Stimulated activated effector memory CD8-positive, alpha-beta T cell treated with anti-CD3 and anti-CD28 coated beads, Interleukin-12 subunit alpha, Interleukin-12 subunit beta, amount 100 ng/mL, for 72 hours (primary cell): Measurements from ENCODE around the gene PRDM16.

Source experiments
- ATAC-seq: fragments of 150-1000 bp; cut with Tn5 transposase; 2 replicates; pipeline ENCODE4 v1.10.0; 2021
- DNase-seq, 2 donors: peaks; one replicate each; pipeline ENCODE4 v3.0.0; 2021 to 2022; ENCODE audit warnings: low spot score in 2 of 2
- H3K27ac Mint-ChIP-seq: one replicate; pipeline ENCODE4 v1.8.0; 2022; ENCODE audit warnings: mild to moderate bottlenecking, mixed read lengths
- H3K36me3 Mint-ChIP-seq: one replicate; pipeline ENCODE4 v1.8.0; 2022; ENCODE audit warnings: mild to moderate bottlenecking, mixed read lengths
- H3K4me1 Mint-ChIP-seq: one replicate; pipeline ENCODE4 v1.8.0; 2022; ENCODE audit warnings: mixed read lengths
- H3K4me3 Mint-ChIP-seq: one replicate; pipeline ENCODE4 v1.8.0; 2022; ENCODE audit warnings: mild to moderate bottlenecking, mixed read lengths
- H3K9me3 Mint-ChIP-seq: one replicate; pipeline ENCODE4 v1.8.0; 2022; ENCODE audit warnings: mixed read lengths

Gene PRDM16

GRCh38 chr1:3067671-3068563 lies 1.1 kb upstream of the PRDM16 start:
- Mint-ChIP-seq H3K9me3 (no peaks in the 10 kb centered on the region), H3K4me3 (peak overlapping the region; percentile 56), H3K27ac (no peak overlapping the region), H3K4me1 (no peaks in the 10 kb centered on the region), H3K36me3 (no peaks in the 10 kb centered on the region)
- ATAC-seq (no peak), DNase-seq (no peak)

GRCh38 chr1:3069491-3070308 lies 697 bp downstream of the PRDM16 start:
- peak in 1 of 2 donors; percentile 53 for DNase-seq
- ATAC-seq, result no peak
- Mint-ChIP-seq H3K27ac (no peak overlapping the region), H3K36me3 (no peaks in the 10 kb centered on the region), H3K4me1 (no peaks in the 10 kb centered on the region), H3K4me3 (peak overlapping the region; percentile 56), H3K9me3 (no peaks in the 10 kb centered on the region)

- DNase-seq, result no peak
- no peak overlapping the region for H3K27ac Mint-ChIP-seq
- ATAC-seq, result no peak
- H3K36me3 Mint-ChIP-seq, result no peaks in the 10 kb centered on the region
- no peaks in the 10 kb centered on the region for H3K4me1 Mint-ChIP-seq
- H3K9me3 Mint-ChIP-seq, result no peaks in the 10 kb centered on the region
- no peak overlapping the region for H3K4me3 Mint-ChIP-seq
Observed at GRCh38 chr1:3070309-3070643, 1.3 kb downstream of the PRDM16 start.

GRCh38 chr1:3070644-3071564 lies 1.9 kb downstream of the PRDM16 start:
- Mint-ChIP-seq H3K4me1 (no peaks in the 10 kb centered on the region), H3K4me3 (no peak overlapping the region)
- no peak for ATAC-seq

GRCh38 chr1:3071565-3072390 lies 2.8 kb downstream of the PRDM16 start:
- Mint-ChIP-seq H3K27ac (no peak overlapping the region), H3K9me3 (no peaks in the 10 kb centered on the region), H3K4me3 (no peak overlapping the region), H3K4me1 (no peaks in the 10 kb centered on the region), H3K36me3 (no peaks in the 10 kb centered on the region)
- no peak for DNase-seq
- ATAC-seq, result no peak

More at GRCh38 chr1:3070644-3071564, 1.9 kb downstream of the PRDM16 start:
- Mint-ChIP-seq H3K9me3 (no peaks in the 10 kb centered on the region), H3K36me3 (no peaks in the 10 kb centered on the region), H3K27ac (no peak overlapping the region)
- DNase-seq, result no peak

- Mint-ChIP-seq H3K4me3 (no peak overlapping the region), H3K9me3 (no peaks in the 10 kb centered on the region), H3K27ac (no peak overlapping the region), H3K36me3 (no peaks in the 10 kb centered on the region), H3K4me1 (no peaks in the 10 kb centered on the region)
- ATAC-seq (no peak), DNase-seq (no peak)
Observed at GRCh38 chr1:3072391-3073185, 3.6 kb downstream of the PRDM16 start.

GRCh38 chr1:3073186-3073488 lies 4.1 kb downstream of the PRDM16 start:
- Mint-ChIP-seq H3K9me3 (no peaks in the 10 kb centered on the region), H3K27ac (no peak overlapping the region), H3K4me1 (no peaks in the 10 kb centered on the region), H3K36me3 (no peaks in the 10 kb centered on the region), H3K4me3 (no peak overlapping the region)
- no peak for DNase-seq
- no peak for ATAC-seq

- Mint-ChIP-seq H3K36me3 (no peaks in the 10 kb centered on the region), H3K27ac (no peak overlapping the region), H3K4me3 (no peak overlapping the region), H3K9me3 (no peaks in the 10 kb centered on the region), H3K4me1 (no peaks in the 10 kb centered on the region)
- ATAC-seq (no peak), DNase-seq (no peak)
Observed at GRCh38 chr1:3073489-3074296, 4.7 kb downstream of the PRDM16 start.

- Mint-ChIP-seq H3K4me3 (no peak overlapping the region), H3K27ac (no peak overlapping the region), H3K36me3 (no peaks in the 10 kb centered on the region), H3K4me1 (no peaks in the 10 kb centered on the region), H3K9me3 (no peaks in the 10 kb centered on the region)
- ATAC-seq, result no peak
- DNase-seq, result no peak
Observed at GRCh38 chr1:3074297-3074741, 5.3 kb downstream of the PRDM16 start.

- H3K36me3 Mint-ChIP-seq, result no peaks in the 10 kb centered on the region
- H3K27ac Mint-ChIP-seq, result no peak overlapping the region
- no peak overlapping the region for H3K4me3 Mint-ChIP-seq
- no peak for ATAC-seq
- no peak for DNase-seq
- no peaks in the 10 kb centered on the region for H3K4me1 Mint-ChIP-seq
- H3K9me3 Mint-ChIP-seq, result no peaks in the 10 kb centered on the region
Observed at GRCh38 chr1:3074800-3075199, 5.8 kb downstream of the PRDM16 start.

- H3K9me3 Mint-ChIP-seq, result no peaks in the 10 kb centered on the region
- no peak overlapping the region for H3K4me3 Mint-ChIP-seq
- DNase-seq (no peak), ATAC-seq (no peak)
- H3K27ac Mint-ChIP-seq, result no peak overlapping the region
- no peaks in the 10 kb centered on the region for H3K36me3 Mint-ChIP-seq
- no peaks in the 10 kb centered on the region for H3K4me1 Mint-ChIP-seq
Observed at GRCh38 chr1:3075666-3076362, 6.8 kb downstream of the PRDM16 start.

GRCh38 chr1:3076363-3076740 lies 7.3 kb downstream of the PRDM16 start:
- Mint-ChIP-seq H3K4me1 (no peaks in the 10 kb centered on the region), H3K36me3 (no peaks in the 10 kb centered on the region), H3K4me3 (no peak overlapping the region), H3K27ac (no peak overlapping the region), H3K9me3 (no peaks in the 10 kb centered on the region)
- ATAC-seq (no peak), DNase-seq (no peak)

- Mint-ChIP-seq H3K4me3 (no peak overlapping the region), H3K36me3 (no peaks in the 10 kb centered on the region), H3K4me1 (no peaks in the 10 kb centered on the region), H3K9me3 (no peaks in the 10 kb centered on the region), H3K27ac (no peak overlapping the region)
- DNase-seq (no peak), ATAC-seq (no peak)
Observed at GRCh38 chr1:3077081-3077480, 8.1 kb downstream of the PRDM16 start.
